AG09319 (cell line): Measurements from ENCODE around the gene MUC12.

Experiments
- DNase-seq: peaks from one replicate; pipeline ENCODE4 v3.0.0-alpha.2; 2010; ENCODE audit warnings: low read depth; ENCODE audit errors: extremely low read depth
- TF ChIP-seq, protein P1 (sequence below): IDR thresholded peaks from 2 replicates; pipeline ENCODE4 v1.5.1; 2011; ENCODE audit warnings: low read depth, mild to moderate bottlenecking, inconsistent platforms, low read length, moderate library complexity

The MUC12 gene

DNA sequence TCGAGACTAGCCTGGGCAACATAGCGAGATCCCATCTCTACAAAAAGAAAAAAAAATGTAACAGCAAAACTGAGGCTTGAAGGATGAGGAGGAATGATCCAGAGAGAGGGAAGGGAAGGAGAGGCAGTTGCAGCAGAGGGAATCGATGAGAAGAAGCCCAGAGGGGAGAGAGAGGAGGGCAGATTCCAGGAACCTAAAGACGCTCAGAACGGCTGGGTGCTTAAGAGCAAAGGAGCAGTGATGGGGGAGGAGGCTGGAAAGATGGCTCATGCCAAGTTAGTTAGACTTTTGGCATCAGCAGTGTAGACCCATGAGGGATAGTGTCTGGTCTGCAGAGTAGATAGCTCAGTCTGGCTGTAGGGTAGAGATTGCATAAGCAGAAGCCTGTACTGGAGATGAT lies 40.3 kb downstream of the MUC12 start:
- TF ChIP-seq, protein P1, sequence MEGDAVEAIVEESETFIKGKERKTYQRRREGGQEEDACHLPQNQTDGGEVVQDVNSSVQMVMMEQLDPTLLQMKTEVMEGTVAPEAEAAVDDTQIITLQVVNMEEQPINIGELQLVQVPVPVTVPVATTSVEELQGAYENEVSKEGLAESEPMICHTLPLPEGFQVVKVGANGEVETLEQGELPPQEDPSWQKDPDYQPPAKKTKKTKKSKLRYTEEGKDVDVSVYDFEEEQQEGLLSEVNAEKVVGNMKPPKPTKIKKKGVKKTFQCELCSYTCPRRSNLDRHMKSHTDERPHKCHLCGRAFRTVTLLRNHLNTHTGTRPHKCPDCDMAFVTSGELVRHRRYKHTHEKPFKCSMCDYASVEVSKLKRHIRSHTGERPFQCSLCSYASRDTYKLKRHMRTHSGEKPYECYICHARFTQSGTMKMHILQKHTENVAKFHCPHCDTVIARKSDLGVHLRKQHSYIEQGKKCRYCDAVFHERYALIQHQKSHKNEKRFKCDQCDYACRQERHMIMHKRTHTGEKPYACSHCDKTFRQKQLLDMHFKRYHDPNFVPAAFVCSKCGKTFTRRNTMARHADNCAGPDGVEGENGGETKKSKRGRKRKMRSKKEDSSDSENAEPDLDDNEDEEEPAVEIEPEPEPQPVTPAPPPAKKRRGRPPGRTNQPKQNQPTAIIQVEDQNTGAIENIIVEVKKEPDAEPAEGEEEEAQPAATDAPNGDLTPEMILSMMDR: no peak
- no peak for DNase-seq

DNA sequence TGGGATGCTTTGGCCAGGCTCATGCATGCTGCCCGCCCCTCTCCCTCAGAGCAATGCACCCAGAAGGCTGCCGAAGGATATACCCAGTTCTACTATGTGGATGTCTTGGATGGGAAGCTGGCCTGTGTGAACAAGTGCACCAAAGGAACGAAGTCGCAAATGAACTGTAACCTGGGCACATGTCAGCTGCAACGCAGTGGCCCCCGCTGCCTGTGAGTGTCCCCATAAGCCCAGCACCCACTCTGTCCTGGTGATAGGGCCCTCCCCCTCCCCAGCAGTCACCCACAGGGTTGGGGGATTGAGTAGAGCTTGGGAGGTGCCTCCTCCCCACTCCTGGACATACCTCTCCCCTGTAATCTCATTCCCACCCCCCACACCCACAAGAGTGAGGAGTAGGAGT lies 43.6 kb downstream of the MUC12 start:
- TF ChIP-seq, protein P1: no peak
- no peak for DNase-seq

DNA sequence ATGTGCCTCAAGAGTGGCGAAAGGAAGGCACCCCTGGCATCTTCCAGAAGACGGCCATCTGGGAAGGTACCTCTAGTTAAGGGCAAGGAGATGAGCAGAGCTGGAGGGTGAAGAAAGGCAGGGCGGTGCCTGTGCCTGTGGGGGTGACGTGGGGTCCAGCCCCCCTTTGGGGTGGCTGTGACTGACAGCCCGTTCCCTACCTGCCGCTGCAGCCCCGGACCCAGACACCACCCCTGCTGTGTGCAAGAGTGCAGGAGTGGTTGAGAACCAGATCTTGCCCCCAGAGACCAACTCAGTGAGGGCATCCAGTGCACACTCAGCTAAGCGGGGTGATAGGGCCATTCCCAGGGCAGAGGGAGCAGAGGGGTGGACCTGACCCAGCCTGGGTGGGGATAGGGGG lies 46.3 kb downstream of the MUC12 start:
- TF ChIP-seq, protein P1: no peak

DNA sequence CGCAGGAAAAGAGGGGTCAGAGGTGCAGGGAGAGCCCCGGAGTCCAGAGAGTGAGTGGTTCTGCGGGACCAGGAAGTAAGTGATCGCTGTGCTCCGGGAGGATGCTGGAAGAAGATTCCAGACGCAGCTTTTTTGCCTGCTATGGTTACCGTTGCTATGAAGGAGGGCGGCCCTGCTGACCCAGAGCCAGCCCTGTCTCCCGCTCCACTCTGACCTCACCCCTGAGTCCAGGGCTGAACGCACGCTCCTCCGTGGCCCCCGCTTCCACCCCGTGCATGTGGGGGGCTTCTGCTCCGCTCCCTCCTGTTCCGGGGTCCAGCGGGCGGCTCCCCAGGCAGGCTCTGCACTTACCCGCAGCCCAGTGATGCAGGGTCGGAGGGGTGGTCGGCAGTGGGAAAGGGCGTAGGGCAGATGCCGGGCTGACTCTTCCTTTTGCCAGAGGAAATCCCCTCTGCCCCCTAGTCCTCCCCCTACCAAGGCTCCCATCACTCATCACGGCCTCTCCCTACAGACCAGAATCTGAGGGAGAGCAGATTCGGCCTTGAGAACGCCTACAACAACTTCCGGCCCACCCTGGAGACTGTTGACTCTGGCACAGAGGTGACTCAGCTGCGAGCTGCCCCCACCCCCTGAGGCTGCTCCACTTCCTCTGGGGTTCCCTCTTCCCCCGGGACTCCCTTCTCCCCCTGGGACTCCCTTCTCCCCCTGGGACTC lies 47.9 kb downstream of the MUC12 start:
- TF ChIP-seq, protein P1: no peak
- peak; percentile 63 for DNase-seq

More for the DNA sequence above, 46.3 kb downstream of the MUC12 start:
- no peak for DNase-seq

DNA sequence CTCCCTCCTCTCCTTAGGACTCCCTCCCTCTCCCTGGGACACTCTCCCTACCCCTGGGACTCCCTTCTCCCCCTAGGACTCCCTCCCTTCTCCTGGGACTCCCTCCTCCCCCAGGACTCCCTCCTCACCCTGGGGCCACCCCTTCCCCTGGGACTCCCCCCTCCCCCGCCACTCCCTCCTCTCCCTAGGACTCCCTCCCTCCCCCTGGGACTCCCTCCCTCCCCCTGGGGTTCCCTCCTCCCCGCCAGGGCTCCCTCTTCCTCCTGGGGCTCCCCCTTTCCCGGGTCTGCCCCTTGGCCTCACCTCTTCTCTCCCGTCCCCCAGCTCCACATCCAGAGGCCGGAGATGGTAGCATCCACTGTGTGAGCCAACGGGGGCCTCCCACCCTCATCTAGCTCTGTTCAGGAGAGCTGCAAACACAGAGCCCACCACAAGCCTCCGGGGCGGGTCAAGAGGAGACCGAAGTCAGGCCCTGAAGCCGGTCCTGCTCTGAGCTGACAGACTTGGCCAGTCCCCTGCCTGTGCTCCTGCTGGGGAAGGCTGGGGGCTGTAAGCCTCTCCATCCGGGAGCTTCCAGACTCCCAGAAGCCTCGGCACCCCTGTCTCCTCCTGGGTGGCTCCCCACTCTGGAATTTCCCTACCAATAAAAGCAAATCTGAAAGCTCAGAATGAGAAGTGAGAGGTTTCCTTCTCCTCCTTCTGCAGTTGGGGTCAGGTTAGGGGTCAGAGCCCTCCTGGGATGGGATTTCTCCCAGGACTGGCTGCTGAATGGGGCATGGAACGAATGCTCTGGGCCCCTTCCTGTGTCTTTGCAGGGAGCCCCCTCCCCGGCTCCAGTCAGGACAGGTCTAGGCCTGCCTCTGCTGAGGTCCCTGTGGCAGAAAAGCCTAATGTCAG lies 49.2 kb downstream of the MUC12 start:
- DNase-seq: no peak
- TF ChIP-seq, protein P1: no peak

DNA sequence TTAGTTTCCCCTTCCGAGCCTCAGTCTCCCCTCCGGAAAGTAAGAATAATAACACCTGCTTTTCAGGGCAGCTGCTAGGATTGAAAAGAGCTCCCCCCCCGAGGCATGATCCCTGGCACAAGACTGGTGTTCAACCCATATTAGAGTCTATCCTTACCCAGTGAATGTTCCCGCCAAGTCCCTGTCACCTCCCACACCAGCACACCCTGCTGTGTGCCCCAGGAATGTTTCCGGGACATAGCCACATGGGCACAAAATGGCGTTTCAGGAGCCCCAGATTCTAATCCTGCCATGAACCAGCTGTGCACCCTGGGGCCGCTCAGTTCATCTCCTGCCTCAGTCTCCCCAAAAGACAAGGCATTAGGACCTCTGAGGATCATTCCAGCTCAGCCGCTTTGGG lies 51.1 kb downstream of the MUC12 start:
- no peak for DNase-seq
- TF ChIP-seq, protein P1: no peak

DNA sequence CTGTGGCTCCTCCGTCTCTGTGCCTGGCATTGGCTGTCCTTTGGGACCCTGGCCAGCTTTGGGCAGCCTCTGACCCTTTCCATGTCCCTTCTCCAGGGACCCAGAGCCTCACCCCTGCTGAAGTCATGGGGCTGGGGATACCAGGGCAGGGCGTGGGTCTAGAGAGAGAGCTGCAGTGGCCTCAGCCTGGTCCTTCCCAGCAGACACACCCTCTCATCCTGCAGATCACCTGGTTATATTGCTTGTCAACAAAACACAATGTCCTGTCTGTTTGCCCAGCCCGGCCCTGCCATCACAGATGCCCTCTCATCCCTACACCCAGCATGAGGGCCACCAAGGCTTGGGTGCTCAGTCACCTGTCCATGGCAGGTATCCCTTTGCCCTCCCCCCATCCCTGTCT lies 52.3 kb downstream of the MUC12 start:
- DNase-seq: no peak
- TF ChIP-seq, protein P1: no peak
